ENCODE measurements around the gene DPM3.

DNA sequence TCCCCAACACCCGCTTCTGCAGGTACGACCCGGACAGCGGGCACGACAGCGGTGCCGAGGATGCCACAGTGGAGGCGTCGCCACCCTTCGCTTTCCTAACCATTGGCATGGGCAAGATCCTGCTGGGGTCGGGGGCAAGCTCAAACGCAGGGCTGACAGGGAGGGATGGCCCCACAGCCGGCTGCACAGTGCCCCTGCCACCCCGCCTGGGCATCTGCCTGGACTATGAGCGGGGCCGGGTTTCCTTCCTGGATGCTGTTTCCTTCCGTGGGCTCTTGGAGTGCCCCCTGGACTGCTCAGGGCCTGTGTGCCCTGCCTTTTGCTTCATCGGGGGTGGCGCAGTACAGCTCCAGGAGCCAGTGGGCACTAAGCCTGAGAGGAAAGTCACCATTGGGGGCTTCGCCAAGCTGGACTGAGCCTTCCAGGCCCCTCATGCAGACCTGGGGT is 43.5 kb upstream of the DPM3 start:
- TF ChIP-seq ZNF777 (tag by site-specific recombination; IDR thresholded peaks at IDR 0.05; ENCODE audit: borderline replicate concordance) (no peak), ZNF274 (IDR thresholded peaks at IDR 0.05; ENCODE audit: low read length) (no peak), ZNF274 (tag by site-specific recombination; IDR thresholded peaks at IDR 0.05; ENCODE audit: borderline replicate concordance) (no peak), ZNF354C (tag by site-specific recombination; IDR thresholded peaks at IDR 0.05; ENCODE audit: borderline replicate concordance, low read depth) (no peak), ZNF664 (tag by site-specific recombination; IDR thresholded peaks at IDR 0.05) (no peak), RBAK (tag by site-specific recombination; IDR thresholded peaks at IDR 0.05) (no peak), ZNF785 (tag by site-specific recombination; IDR thresholded peaks at IDR 0.05) (no peak), TCF7L2 (IDR thresholded peaks at IDR 0.05; ENCODE audit: borderline replicate concordance, low read depth, low read length) (no peak), ZNF423 (tag by site-specific recombination; IDR thresholded peaks at IDR 0.05) (no peak)
- TF ChIP-seq, protein P1, sequence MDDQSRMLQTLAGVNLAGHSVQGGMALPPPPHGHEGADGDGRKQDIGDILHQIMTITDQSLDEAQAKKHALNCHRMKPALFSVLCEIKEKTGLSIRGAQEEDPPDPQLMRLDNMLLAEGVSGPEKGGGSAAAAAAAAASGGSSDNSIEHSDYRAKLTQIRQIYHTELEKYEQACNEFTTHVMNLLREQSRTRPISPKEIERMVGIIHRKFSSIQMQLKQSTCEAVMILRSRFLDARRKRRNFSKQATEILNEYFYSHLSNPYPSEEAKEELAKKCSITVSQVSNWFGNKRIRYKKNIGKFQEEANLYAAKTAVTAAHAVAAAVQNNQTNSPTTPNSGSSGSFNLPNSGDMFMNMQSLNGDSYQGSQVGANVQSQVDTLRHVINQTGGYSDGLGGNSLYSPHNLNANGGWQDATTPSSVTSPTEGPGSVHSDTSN (CRISPR knock-in tag; IDR thresholded peaks at IDR 0.05): no peak
- TF ChIP-seq, protein P2, sequence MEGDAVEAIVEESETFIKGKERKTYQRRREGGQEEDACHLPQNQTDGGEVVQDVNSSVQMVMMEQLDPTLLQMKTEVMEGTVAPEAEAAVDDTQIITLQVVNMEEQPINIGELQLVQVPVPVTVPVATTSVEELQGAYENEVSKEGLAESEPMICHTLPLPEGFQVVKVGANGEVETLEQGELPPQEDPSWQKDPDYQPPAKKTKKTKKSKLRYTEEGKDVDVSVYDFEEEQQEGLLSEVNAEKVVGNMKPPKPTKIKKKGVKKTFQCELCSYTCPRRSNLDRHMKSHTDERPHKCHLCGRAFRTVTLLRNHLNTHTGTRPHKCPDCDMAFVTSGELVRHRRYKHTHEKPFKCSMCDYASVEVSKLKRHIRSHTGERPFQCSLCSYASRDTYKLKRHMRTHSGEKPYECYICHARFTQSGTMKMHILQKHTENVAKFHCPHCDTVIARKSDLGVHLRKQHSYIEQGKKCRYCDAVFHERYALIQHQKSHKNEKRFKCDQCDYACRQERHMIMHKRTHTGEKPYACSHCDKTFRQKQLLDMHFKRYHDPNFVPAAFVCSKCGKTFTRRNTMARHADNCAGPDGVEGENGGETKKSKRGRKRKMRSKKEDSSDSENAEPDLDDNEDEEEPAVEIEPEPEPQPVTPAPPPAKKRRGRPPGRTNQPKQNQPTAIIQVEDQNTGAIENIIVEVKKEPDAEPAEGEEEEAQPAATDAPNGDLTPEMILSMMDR (tag by site-specific recombination; IDR thresholded peaks at IDR 0.05): no peak
- TF ChIP-seq, protein P3, sequence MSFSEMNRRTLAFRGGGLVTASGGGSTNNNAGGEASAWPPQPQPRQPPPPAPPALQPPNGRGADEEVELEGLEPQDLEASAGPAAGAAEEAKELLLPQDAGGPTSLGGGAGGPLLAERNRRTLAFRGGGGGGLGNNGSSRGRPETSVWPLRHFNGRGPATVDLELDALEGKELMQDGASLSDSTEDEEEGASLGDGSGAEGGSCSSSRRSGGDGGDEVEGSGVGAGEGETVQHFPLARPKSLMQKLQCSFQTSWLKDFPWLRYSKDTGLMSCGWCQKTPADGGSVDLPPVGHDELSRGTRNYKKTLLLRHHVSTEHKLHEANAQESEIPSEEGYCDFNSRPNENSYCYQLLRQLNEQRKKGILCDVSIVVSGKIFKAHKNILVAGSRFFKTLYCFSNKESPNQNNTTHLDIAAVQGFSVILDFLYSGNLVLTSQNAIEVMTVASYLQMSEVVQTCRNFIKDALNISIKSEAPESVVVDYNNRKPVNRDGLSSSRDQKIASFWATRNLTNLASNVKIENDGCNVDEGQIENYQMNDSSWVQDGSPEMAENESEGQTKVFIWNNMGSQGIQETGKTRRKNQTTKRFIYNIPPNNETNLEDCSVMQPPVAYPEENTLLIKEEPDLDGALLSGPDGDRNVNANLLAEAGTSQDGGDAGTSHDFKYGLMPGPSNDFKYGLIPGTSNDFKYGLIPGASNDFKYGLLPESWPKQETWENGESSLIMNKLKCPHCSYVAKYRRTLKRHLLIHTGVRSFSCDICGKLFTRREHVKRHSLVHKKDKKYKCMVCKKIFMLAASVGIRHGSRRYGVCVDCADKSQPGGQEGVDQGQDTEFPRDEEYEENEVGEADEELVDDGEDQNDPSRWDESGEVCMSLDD (tag by site-specific recombination; IDR thresholded peaks at IDR 0.05): no peak
- TF ChIP-seq, protein P4, sequence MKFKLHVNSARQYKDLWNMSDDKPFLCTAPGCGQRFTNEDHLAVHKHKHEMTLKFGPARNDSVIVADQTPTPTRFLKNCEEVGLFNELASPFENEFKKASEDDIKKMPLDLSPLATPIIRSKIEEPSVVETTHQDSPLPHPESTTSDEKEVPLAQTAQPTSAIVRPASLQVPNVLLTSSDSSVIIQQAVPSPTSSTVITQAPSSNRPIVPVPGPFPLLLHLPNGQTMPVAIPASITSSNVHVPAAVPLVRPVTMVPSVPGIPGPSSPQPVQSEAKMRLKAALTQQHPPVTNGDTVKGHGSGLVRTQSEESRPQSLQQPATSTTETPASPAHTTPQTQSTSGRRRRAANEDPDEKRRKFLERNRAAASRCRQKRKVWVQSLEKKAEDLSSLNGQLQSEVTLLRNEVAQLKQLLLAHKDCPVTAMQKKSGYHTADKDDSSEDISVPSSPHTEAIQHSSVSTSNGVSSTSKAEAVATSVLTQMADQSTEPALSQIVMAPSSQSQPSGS (tag by site-specific recombination; IDR thresholded peaks at IDR 0.05; ENCODE audit: low read depth): no peak
- TF ChIP-seq, protein P5, sequence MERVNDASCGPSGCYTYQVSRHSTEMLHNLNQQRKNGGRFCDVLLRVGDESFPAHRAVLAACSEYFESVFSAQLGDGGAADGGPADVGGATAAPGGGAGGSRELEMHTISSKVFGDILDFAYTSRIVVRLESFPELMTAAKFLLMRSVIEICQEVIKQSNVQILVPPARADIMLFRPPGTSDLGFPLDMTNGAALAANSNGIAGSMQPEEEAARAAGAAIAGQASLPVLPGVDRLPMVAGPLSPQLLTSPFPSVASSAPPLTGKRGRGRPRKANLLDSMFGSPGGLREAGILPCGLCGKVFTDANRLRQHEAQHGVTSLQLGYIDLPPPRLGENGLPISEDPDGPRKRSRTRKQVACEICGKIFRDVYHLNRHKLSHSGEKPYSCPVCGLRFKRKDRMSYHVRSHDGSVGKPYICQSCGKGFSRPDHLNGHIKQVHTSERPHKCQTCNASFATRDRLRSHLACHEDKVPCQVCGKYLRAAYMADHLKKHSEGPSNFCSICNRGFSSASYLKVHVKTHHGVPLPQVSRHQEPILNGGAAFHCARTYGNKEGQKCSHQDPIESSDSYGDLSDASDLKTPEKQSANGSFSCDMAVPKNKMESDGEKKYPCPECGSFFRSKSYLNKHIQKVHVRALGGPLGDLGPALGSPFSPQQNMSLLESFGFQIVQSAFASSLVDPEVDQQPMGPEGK (tag by site-specific recombination; IDR thresholded peaks at IDR 0.05): no peak
